OCI-LY7 (cell line): ENCODE data around the gene PRKCA. TPM values are rescaled to one million over a fixed set of nuclear protein-coding genes. Genes with fewer than 3 reads are reported as not detected.

Experiments
- BruUV-seq: library from RNA; stranded (reverse); fragments of 400-500 nt; replicated peaks from 2 replicates; lab custom pipeline; 2021; lab: Mats Ljungman, UMichigan
- CTCF ChIA-PET: fragments of 300-600 bp; sonication (Branson Sonifier 250); formaldehyde crosslinking; loops from one replicate; lab custom pipeline; 2022; ENCODE audit warnings: antibody characterized with exemption; ENCODE audit not compliant: unreplicated experiment; lab: Charles Lee
- POLR2A ChIA-PET: fragments of 300-600 bp; sonication (Branson Sonifier 250); formaldehyde crosslinking; loops from one replicate; lab custom pipeline; 2022; ENCODE audit warnings: antibody characterized with exemption; lab: Charles Lee
- DNase-seq: peaks from one replicate; pipeline ENCODE4 v3.0.0-alpha.2; 2015; ENCODE audit warnings: low spot score
- H2AFZ ChIP-seq: fragments of 200-600 bp; sonication (generic), shearing (Covaris generic); 2 replicates; pipeline ENCODE4 v1.6.1; 2014; ENCODE audit warnings: mild to moderate bottlenecking, antibody characterized with exemption, low read length, moderate library complexity
- H3K27ac ChIP-seq: fragments of 200-600 bp; sonication (generic); 2 replicates; pipeline ENCODE4 v1.5.1; 2014; ENCODE audit warnings: mixed run types, low read depth, mild to moderate bottlenecking, moderate library complexity, low read length, inconsistent platforms; ENCODE audit not compliant: poor library complexity, severe bottlenecking
- H3K36me3 ChIP-seq: fragments of 200-600 bp; sonication (generic); 2 replicates; pipeline ENCODE4 v1.6.1; 2014; ENCODE audit warnings: mild to moderate bottlenecking, antibody characterized with exemption, low read length, moderate library complexity, mixed read lengths; ENCODE audit not compliant: insufficient read depth
- H3K4me1 ChIP-seq: fragments of 200-600 bp; sonication (generic); 2 replicates; pipeline ENCODE4 v1.5.1; 2014; ENCODE audit warnings: mild to moderate bottlenecking, low read length; ENCODE audit not compliant: insufficient read depth, poor library complexity, severe bottlenecking
- H3K4me2 ChIP-seq: fragments of 200-600 bp; sonication (generic); 2 replicates; pipeline ENCODE4 v1.6.1; 2014; ENCODE audit warnings: mild to moderate bottlenecking, low read length
- H3K4me3 ChIP-seq: fragments of 200-600 bp; sonication (generic); 2 replicates; pipeline ENCODE4 v1.5.1; 2014; ENCODE audit warnings: mild to moderate bottlenecking, low read depth, low read length; ENCODE audit not compliant: poor library complexity, severe bottlenecking
- H3K79me2 ChIP-seq: fragments of 200-600 bp; sonication (generic); 2 replicates; pipeline ENCODE4 v1.6.1; 2016; ENCODE audit warnings: low read depth, mild to moderate bottlenecking, low read length, moderate library complexity, mixed read lengths; ENCODE audit not compliant: insufficient read depth
- H3K9me2 ChIP-seq: fragments of 200-600 bp; sonication (generic); 2 replicates; pipeline ENCODE4 v1.6.1; 2016; ENCODE audit warnings: mild to moderate bottlenecking, low read length, mixed read lengths; ENCODE audit not compliant: insufficient read depth
- H3K9me3 ChIP-seq: fragments of 200-600 bp; sonication (generic); 2 replicates; pipeline ENCODE4 v1.6.1; 2014; ENCODE audit warnings: mild to moderate bottlenecking, mixed run types, low read length, mixed read lengths
- H4K20me1 ChIP-seq: fragments of 200-600 bp; sonication (generic); 2 replicates; pipeline ENCODE4 v1.6.1; 2014; ENCODE audit warnings: mild to moderate bottlenecking, antibody characterized with exemption, low read length, moderate library complexity, mixed read lengths; ENCODE audit not compliant: insufficient read depth
- EZH2phosphoT487 ChIP-seq: fragments of 200-600 bp; sonication (generic); IDR thresholded peaks from 2 replicates; pipeline ENCODE4 v1.6.1; 2018; ENCODE audit warnings: low read depth, borderline replicate concordance, mild to moderate bottlenecking, mixed run types, antibody characterized with exemption, low read length, moderate library complexity, mixed read lengths
- intact Hi-C: fragments of 100-400 bp; cut with micrococcal nuclease; formaldehyde crosslinking; loops from one replicate; pipeline ENCODE4 v1.10.0; 2022; ENCODE audit not compliant: unreplicated experiment
- total RNA-seq, 2 experiments: library from RNA; depleted of rRNA in 1 of 2; stranded (reverse); fragments of >200 nt in 1 of 2; shearing (Covaris generic) in 1 of 2; gene quantifications; 2 replicates each; pipeline ENCODE4 v1.2.3, GENCODE V29; 2014 to 2022
- TF ChIP-seq, protein P1 (sequence below): fragments of 200-600 bp; sonication (generic); conservative IDR thresholded peaks from 2 replicates; pipeline ENCODE4 v1.5.1; 2014; ENCODE audit warnings: mild to moderate bottlenecking, antibody characterized with exemption, low read length, moderate library complexity, mixed read lengths

Gene PRKCA
- total RNA-seq, 2 experiments from 2014 or later = 6.6 to 32.1 TPM

DNA sequence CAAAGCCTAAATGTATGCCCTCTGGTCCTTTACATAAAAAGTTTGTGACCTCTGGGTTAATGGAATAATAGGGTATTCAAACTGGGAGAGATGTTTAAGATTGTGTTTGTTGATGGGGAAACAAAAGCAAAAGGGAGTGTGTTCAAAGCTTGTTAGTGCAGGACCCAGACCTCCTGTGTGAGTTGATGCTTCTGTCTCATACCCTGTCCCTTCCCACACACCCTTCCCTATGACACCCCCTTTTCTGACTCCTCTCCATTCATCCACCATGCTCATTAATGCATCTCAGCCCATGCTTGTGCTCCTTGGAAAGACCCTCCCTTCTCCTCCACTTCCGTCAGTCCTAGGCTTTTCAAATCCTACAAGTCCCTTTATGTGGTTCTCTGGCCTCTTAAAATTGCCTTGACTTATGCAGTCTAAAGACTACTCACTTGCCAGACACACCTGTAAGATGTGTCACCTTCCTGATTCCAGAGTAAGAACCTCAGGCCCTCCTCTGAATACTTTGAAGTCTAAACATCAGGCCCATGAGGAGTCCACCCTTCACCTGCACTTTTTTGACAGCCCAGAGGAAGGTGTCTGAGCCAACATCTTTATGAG, 404.5 kb downstream of the PRKCA start:
- no TSS peak for BruUV-seq
- Histone ChIP-seq H3K9me3 (no peaks in the 10 kb centered on the region), H3K4me3 (peak overlapping the region; percentile 14), H3K9me2 (no peaks in the 10 kb centered on the region), H3K4me2 (peak overlapping the region; percentile 60), H3K4me1 (peaks cover 43% of the 10 kb centered on the region), H4K20me1 (no peaks in the 10 kb centered on the region), H2AFZ (peak overlapping the region; percentile 71; the same call in 1 of the 2 replicates), H3K36me3 (no peaks in the 10 kb centered on the region), H3K79me2 (no peaks in the 10 kb centered on the region), H3K27ac (peak overlapping the region; percentile 78)
- intact Hi-C loops = loop anchor here (2.0 to 10.0 kb wide), 2 partner anchors 262 to 452 kb away; no protein-coding TSS in a partner anchor
- DNase-seq = no peak
- ChIA-PET CTCF (no interaction called here), POLR2A (interaction anchor here (3.5 kb wide), 1 partner anchor 12 kb away, joined by 15 read pairs; no protein-coding TSS in a partner anchor)
- TF ChIP-seq, protein P1, sequence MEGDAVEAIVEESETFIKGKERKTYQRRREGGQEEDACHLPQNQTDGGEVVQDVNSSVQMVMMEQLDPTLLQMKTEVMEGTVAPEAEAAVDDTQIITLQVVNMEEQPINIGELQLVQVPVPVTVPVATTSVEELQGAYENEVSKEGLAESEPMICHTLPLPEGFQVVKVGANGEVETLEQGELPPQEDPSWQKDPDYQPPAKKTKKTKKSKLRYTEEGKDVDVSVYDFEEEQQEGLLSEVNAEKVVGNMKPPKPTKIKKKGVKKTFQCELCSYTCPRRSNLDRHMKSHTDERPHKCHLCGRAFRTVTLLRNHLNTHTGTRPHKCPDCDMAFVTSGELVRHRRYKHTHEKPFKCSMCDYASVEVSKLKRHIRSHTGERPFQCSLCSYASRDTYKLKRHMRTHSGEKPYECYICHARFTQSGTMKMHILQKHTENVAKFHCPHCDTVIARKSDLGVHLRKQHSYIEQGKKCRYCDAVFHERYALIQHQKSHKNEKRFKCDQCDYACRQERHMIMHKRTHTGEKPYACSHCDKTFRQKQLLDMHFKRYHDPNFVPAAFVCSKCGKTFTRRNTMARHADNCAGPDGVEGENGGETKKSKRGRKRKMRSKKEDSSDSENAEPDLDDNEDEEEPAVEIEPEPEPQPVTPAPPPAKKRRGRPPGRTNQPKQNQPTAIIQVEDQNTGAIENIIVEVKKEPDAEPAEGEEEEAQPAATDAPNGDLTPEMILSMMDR = no peak
- TF ChIP-seq EZH2phosphoT487 = no peak

DNA sequence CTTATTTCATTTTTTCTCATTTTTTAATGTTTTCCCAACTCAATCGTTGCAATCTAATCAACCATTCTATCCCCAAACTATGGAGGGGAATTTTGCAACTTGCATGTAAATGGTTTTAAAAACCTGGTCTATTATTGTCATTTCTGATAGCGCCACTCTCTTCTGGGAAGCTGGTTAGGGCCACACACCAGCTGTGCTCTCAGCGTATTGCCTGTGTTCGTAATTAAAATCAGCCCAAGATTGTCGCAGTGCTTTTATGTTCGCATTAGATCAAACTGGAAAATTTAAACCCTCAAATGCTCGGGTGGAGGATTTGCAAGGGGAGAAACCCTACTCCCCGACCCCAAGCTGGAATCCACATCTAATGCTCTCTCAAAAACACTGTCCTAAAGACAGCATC, 409.0 kb downstream of the PRKCA start:
- H3K9me2 ChIP-seq = no peaks in the 10 kb centered on the region
- no peak for DNase-seq
- no TSS peak for BruUV-seq
- H3K27ac ChIP-seq = no peak overlapping the region
- H3K79me2 ChIP-seq = no peaks in the 10 kb centered on the region
- ChIA-PET POLR2A (interaction anchor here (0.5 kb wide), 1 partner anchor 17 kb away, joined by 3 read pairs; no protein-coding TSS in a partner anchor), CTCF (no interaction called here)
- intact Hi-C loops = loop anchor here (10.0 kb wide), 1 partner anchor 663 kb away; the partner anchor contains the start of gene PITPNC1
- H3K4me1 ChIP-seq = peaks cover 45% of the 10 kb centered on the region
- no peak overlapping the region for H2AFZ ChIP-seq
- H3K4me3 ChIP-seq = no peak overlapping the region
- no peaks in the 10 kb centered on the region for H4K20me1 ChIP-seq
- H3K4me2 ChIP-seq = no peak overlapping the region
- TF ChIP-seq, protein P1 = no peak
- no peak for TF ChIP-seq EZH2phosphoT487
- no peaks in the 10 kb centered on the region for H3K9me3 ChIP-seq
- H3K36me3 ChIP-seq = no peaks in the 10 kb centered on the region

DNA sequence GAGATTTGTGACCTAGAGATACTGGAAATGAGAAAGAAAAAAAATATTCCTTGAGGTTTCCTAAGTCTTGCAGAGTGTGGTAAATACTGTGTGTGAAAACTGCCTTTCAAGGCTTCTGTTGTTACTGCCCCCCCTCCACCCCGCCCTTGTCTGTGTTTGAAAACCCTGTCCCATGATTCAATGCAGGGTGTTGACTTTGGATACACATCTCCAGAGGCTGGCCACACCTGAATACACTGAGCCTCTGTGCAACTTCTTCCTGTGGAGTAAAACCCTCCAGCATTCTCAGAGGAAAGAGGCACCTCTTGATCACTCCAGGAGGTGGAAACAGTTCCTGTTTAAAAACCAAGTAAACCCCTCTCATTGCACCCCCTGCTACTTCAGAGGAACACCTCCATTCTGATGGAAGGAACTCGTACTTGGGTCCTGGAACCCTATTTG, 409.5 kb downstream of the PRKCA start:
- TF ChIP-seq, protein P1 = no peak
- TF ChIP-seq EZH2phosphoT487 = no peak
- POLR2A ChIA-PET = interaction anchor here (0.6 kb wide), 1 partner anchor 1730 kb away, joined by 8 read pairs; no protein-coding TSS in a partner anchor
- no TSS peak for BruUV-seq

More for the DNA sequence above, 409.5 kb downstream of the PRKCA start:
- H3K27ac ChIP-seq = no peak overlapping the region
- no peak for DNase-seq
- no peaks in the 10 kb centered on the region for H3K36me3 ChIP-seq
- H3K79me2 ChIP-seq = no peaks in the 10 kb centered on the region
- H3K9me2 ChIP-seq = no peaks in the 10 kb centered on the region
- no peaks in the 10 kb centered on the region for H4K20me1 ChIP-seq
- no peak overlapping the region for H2AFZ ChIP-seq
- H3K4me3 ChIP-seq = no peak overlapping the region
- peaks cover 40% of the 10 kb centered on the region for H3K4me1 ChIP-seq
- H3K4me2 ChIP-seq = no peak overlapping the region
- intact Hi-C loops = loop anchor here (10.0 kb wide), 1 partner anchor 663 kb away; the partner anchor contains the start of gene PITPNC1
- CTCF ChIA-PET = no interaction called here
- H3K9me3 ChIP-seq = no peaks in the 10 kb centered on the region
